T-helper 2 cell treated with Interferon-gamma antibody and Interleukin-4, amounts not matched to agents 100 ng/mL and 5 ng/mL, for 36 hours (primary cell): Measurements from ENCODE around the gene ZC3H4. TPM values are rescaled to one million over a fixed set of nuclear protein-coding genes. Genes with fewer than 3 reads are reported as not detected.
"Not testable (repeated sequence)": the region's sequence is repeated elsewhere in the genome, so short reads cannot be mapped to it uniquely, and the experiment has no call there.

ENCODE experiments used
- intact Hi-C: fragments of 100-400 bp; cut with micrococcal nuclease; formaldehyde crosslinking; loops from one replicate; pipeline ENCODE4 v1.15.1; 2023
- total RNA-seq: library from RNA; stranded (reverse); gene quantifications from 2 replicates; pipeline ENCODE4 v1.2.3, GENCODE V29; 2022

Gene ZC3H4
- total RNA-seq, 1 donor from 2014 or later: 106 TPM

DNA sequence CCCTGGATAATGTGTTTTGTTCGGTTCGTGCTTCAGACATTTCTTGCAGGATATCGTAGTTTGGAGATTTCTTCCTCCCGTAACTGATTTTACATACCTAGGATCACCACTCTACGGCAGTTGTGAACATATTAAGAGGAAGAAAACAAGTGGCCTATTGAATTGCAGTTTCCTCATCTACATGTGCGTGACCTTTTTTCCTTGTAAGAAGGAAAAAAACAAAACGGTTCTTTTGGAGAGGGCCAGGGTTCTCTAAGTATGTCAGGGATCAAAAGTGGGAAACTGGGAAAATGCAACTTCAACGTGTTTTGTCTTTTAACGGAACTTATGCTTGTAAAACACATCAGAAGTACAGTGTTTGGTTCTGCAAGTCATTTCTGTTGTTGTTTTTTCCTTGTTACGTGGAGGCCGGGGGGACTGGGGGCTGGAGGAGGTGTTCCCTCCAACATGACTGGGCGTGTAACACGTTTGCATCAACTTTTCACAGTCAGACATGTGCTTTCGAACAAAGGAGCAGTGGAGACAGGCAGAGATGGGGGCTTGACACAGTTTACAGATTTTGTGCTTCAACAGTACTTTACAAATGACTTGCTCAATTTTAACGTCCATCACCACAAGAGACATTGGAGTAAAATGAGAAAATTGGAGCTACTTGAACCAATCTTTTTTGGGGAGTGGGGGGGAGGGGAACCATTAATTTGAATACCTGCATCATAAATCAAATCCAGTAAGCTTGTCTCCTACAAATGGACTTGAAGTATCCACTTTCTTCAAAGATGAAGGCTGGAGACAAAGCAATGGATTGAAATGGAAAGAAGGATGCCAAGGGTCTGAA is 3.8 kb downstream of the ZC3H4 start:
- intact Hi-C loops: loop anchor here (2.0 to 5.0 kb wide), 3 partner anchors 32 to 238 kb away; partner anchors contain the start of gene DHX34

DNA sequence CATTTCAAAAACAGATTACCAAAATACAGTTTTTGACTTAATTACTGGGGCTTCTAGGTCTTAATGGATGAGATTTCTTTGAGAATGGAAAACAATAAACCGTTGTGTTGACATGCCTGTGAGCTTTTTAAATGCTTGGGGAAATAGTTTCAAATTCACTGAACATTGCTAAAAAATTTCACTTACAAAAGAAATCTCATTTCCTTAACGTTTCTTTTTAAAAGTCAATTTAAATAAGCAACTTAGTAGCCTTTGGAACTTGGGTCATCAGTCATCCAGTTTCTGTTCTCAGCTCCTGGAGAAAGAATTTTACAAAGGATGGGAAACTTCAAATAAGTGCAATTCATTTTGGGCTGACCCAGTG is 4.4 kb downstream of the ZC3H4 start:
- intact Hi-C loops: loop anchor here (2.0 kb wide), 1 partner anchor 78 kb away; no protein-coding TSS in a partner anchor

DNA sequence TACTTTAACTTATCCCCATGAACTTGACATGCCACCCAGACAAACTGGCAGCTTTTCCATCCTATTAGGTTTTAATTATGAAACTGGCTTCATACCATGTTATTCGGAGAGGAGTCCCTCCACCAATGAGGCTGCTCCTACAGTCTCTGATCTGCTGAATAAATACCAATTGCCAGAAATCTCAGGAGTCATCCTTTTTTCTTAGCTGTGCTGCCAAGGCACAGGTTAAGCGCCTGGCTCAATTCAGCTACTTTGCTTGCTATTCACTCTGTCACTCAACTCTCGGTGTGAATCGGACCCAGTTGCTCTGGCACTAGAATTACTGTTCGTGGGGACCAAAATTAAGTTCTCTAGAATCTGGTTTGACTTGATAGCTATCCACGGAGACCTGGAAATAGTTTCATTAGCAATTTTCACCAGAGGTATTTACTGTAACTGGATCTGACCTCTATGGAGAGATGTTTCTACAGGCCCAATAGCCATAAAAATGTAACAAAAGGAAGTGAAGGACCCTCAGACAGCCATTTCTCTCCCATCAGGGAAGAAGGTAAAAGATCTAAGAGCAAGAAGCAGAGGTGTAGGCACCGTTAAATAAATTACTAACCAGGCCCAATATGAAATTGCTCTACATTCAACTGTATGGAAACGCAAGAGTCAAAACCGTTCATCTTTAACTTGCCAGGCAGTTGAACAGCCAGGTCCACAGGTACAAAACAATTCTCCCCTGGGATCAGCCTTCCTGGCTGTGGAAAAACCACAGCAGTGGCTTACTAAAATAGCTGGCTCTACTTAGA is 5.4 kb downstream of the ZC3H4 start:
- intact Hi-C loops: loop anchor here (1.0 to 2.0 kb wide), 2 partner anchors 14 to 79 kb away; no protein-coding TSS in a partner anchor

DNA sequence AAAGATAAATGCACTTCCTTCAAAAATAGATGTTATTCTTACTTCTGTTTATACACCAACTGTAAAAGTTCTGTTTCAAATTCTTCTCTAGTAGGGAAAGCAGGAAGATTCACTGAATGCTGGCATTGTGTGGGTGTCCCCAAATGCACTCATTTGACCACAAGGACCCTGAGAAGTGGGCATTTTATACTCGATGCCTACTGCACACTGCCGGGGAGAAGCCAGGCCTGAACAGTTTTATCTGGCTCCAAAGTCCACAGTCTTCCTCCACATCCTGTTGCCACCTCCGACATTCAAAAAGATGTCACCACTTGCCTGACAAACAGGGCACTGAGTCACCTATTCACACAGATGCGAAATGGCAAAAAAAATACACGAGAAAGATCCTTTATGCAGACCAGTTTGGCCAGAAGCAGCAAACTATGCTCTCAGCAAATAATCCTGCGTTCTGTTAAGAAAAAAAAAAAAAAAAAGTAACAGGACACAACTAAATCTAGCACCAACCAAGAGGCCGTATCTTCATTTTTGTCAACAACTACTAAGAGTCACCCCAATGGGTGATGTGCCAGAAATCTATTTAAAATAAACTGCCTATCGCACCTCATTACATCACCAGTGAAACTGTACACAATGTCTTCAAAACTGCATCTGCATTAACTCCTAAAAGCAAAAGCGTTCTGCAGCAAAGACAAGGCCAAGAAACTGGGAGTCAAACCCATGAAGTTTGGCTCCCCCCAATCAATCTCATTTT is 6.2 kb downstream of the ZC3H4 start:
- intact Hi-C loops: loop anchor here (1.0 kb wide), 1 partner anchor 13 kb away; no protein-coding TSS in a partner anchor

DNA sequence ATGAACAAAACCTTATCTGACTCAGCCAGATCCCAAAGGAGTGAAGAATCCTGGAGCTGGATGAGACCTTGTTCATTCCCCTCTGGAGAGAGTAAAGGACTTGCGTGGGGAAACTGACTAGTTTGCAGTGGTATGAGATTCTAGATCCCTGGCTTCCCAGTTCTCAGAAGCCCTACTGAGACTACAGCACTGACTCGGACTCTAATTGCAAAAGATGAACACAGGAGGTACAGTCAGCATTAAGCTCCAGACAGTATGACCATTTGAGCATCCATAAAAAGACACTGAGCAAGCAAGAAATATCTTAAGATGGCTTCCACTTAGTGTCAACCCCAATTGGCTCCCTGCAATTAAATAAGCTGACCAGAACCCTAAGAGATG is 6.8 kb downstream of the ZC3H4 start:
- intact Hi-C loops: loop anchor here (1.0 kb wide), 1 partner anchor 13 kb away; no protein-coding TSS in a partner anchor

DNA sequence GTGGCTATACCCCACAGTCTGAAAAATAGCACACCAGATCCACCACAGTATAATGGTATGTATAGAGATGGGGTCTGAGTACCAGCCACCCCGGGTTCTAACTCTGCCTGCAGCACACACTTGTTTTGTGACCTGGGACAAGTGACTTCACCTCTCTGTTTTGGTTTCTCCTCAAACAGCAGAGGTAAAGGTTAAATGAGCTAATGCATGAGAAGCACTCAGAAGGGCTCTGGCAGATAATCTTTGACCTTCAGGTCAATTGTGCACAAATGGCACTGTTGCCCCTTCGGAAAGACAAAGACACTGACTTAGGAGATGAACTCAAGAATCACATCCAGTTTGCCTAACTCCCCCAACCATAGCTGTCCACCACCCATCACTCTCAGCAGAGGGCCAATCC is 7.7 kb downstream of the ZC3H4 start:
- intact Hi-C loops: no loop called here

DNA sequence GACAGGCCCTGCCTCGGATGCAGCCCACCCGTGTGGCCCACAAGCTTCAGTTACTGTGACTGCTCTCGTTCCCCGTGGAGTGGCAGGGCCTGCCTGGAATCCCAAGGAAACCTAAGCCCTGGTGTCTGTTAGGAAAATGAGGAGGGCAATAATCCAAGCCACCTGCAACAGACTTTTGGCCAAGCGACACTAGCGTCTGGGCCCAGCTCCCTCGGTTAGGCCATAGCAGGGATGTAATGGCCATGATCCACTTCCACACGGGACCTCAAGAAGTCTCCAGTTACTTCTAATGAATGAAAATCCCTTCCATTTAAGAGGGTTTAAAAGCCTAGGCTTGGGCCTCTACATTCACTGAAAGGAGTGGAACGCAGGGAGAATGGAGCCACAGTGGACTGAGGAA is 8.9 kb downstream of the ZC3H4 start:
- intact Hi-C loops: no loop called here

DNA sequence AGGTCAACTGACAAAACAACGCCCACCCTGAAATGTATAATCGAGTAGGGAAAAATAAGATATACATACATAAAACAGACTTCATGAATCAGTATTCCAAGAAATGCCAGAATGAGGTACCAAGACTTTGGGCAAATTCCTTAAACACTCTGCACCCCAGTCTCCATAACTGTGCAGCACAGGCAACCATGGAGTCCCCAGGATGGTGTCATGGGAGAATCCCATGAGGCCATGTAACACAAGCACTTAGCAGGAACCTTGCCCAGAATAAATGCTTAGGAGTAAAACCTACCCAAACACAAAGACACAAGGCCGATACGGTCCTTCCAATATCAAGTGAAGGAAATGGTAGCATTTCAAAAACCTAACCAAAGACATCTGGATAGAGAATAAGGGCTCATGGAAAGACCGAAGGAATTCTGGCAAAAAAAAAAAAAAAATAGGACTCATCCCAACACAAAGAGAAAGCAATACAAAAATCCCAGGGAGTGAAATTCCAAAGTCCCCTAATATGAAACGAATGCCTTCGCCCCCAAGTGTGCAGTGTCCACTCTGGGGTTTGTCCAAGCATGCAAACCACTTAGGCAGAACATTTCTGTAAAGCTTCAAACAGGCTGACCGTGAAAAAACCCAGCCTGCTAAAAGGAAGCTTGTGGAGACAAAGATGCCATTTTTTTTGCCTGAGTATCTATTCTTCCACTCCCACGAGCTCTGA is 11.1 kb downstream of the ZC3H4 start:
- intact Hi-C loops: no loop called here

DNA sequence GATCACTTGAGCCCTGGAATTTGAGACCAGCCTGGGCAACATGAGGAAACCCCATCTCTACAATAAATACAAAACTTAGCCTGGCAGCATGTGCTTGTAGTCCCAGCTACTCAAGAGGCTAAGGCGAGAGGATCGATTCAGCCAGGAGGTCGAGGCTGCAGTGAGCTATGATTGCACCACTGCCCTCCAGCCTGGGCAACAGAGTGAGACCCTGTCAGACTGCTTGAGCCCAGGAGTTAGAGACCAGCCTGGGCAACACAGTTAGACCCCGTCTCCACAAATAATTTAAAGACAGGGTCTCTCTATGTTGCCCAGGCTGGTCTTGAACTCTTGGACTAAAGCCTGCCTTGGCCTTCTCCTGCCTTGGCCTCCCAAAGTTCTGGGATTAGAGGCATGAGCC is 12.5 kb downstream of the ZC3H4 start:
- intact Hi-C loops: not testable (repeated sequence)

DNA sequence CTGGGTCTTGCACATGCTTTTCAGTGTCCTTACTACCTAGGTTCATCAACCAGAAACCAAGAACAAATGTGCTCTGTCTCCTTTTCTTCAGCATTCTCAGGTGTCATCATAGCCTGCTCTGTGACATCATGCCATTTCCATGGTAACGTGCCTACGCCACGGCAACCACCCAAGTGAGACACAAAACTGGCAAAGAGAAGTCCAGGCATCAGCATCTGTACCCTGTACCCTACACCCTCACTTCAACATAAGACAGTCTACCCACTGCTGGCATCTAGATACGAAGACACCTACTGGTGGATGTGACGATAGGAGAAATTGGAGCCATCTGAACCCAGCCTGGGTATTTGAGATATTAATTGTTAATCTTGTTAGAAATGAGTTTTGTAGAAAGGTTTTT is 13.3 kb downstream of the ZC3H4 start:
- intact Hi-C loops: no loop called here

DNA sequence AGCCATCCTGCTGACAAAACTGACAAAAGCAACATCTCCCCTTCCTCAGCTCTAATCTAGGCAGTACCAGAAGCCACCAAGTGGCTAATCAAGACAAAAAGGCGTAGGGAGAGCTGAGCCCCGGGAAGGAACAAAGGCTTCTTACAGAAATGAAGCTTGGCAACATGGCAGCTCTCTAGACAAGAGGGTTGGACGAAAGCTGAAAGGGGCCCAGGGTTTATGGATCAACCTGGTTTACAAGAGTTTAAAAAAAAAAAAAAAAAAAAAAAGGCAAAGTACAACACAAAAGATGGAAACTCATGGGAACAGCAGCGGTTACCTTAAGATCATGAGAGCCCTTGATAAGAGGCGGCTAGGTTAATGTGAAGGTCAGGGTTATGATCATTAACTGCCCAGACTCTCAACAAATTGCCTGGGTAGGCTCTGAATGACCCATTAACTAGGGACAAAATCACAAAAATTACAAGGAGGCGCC is 14.0 kb downstream of the ZC3H4 start:
- intact Hi-C loops: no loop called here

DNA sequence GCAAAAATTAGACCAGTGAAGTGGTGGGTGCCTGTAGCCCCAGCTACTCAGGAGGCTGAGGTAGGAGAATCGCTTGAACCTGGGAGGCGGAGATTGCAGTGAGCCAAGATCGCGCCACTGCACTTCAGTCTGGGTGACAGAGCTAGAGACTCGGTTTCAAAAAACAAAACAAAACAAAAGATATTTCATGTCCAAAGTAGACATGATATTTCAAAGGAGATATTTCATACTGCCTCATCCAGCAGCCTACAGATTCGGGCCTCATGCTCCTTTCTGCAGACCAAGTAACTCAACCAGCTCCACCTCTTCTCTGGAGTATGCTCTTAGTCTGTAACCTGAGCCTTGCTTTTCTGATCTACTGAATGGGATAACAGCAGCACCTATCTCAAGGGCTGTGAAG is 15.0 kb downstream of the ZC3H4 start:
- intact Hi-C loops: no loop called here

DNA sequence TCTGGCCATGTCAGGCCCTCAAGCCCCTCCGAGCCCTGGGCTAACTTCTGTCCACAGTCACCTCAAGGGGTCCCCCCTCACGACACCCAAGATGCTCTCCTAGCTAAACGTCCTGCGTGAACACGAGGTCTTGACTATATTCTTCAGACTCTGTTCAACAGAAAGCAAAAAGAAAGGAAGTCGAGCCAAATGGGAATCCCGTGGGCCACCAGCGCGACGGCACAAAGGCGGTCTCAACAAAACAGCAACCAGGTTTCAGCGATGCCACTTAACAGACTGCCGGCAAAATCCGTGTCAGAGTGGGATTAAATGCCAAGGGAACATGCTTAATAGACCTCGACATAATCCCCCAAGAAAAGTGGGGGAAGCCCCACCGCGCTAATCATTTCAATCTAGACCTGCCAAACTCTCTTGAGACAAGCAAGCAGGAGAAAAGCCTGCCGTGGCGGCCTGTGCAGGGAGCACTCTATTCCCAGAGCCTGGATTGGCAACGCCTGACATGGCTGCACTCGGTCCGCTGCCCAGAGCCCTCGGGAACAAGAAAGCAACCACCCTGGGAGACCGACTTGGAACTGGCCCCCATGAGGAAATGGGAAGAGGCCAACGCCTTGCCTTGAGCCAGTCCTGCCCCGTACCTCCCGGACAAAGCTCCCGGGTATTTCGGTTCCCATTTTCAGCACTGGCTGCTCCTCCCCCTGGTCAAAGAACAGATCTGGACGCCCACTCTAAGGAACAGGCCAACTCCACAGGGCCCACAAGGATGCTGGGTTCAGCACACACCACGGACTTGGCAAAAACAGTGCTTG is 16.0 kb downstream of the ZC3H4 start:
- intact Hi-C loops: no loop called here

DNA sequence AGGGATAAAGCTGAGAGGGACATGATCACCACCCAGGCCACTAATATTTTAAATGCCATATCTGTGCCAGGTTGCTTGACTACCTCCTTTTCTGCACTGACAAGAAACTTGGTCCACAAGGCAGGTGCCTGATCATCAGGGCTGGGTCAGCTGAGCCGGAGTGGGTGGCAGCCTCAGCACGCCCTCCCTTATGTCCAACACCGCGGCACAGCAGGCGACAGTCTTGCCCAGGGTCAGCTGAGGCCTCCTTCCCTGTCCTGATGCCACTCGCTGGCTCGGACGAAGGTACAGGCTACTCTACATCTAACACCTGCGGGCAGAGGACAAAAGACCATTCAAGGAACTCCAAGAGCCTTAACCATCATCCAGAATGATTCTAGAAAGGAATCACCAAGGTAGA is 16.9 kb downstream of the ZC3H4 start:
- intact Hi-C loops: no loop called here

DNA sequence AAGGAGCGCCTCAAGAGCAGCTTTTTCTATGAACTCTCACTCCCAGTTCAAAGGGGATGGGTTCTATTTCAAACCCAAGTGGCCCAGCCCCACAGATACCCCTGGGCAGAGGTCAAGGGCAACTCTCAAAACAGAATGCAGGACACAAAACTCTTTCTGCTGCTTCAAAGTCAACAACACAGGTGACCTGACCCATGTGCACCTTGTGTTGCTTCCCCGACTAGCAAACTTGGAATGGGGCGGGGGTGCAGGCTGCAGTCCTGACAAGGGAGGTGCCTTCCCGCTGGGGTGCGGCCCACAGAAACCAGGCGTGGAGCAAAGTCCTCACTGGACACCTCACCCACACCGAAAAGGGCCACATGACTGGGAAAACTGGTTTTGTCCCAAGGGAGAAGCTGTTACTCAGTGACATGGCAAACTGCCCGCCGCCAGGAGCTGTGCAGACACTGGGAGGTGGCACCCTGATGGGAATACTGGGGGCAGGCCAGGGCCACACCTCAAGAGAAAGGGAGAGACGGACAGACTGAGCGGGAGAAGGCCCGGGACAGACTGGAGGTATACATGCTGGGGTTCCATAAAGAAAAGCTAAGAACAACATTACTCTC is 17.4 kb downstream of the ZC3H4 start:
- intact Hi-C loops: no loop called here

DNA sequence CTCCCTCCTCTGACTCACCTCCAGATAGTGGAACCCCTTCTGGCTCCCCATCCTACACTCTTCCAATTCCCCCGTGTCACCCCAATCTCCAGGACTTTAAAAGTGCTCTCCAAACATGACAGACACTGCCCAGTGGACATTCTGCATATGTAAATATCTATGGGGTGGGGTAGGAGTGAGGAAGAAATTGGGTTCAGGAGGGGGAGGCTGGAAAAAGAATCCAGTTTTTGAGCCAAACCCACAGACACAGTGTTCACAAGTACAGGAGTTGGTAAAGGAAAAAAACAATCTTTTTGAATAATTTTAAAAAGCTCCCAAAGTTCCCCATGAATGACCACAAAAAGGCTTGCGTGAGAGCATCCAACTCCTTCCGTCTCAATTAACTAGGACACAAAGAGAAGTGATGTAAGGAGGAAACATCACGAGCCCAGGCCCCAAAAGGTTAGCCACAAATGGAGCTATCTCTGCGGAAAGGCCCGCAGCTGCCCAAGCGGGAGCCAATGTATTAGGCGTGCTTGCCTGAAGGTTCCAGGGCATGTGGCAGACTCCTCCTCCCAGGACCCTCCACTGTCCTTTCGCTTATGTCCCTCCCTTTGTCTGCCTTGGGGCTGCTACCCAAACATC is 18.0 kb downstream of the ZC3H4 start:
- intact Hi-C loops: no loop called here

DNA sequence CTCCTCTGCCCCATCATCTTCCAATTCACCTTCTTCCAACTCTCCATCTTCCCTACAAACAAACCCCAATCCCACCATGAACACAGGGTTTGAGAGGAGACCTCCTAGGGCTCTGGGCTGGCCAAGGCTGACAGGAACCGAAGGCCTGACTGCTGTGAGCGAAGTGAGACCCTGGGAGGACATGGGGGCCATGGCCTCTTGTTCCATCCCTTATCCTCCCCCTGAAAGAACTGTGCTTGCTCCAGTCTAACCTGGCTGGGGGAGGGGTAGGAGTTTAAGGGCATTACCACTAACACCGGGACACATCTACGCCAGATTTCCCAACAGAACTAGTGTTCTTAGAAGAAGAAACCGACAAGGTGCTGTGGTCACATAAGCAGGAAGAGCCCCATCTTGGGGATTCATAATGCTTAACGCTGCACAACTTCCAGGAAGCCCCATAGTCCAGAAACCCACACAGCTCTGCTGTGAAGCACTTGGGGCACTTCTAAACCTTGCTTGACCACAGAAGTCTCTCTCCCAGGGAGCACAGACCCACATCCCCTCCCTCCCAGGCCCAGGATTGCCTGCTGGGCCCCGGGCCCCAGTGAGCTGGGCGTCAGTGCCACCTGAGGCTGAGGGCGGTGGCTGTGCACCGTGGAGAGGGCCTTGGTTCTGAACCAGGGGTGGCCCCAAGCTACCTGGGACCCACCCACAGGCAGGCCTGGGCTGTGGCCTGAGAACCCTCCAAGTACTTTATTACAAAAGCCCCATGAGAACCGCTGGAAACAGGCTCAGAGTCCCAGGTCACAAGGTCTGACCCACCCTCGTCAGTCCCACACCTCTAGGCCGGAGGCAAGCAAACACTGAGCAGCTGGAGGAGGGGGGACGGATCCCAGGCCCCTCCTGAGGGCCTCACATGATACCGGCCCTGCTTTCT is 18.8 kb downstream of the ZC3H4 start:
- intact Hi-C loops: loop anchor here (1.0 kb wide), 2 partner anchors 12 to 18 kb away; partner anchors contain the start of gene ZC3H4

DNA sequence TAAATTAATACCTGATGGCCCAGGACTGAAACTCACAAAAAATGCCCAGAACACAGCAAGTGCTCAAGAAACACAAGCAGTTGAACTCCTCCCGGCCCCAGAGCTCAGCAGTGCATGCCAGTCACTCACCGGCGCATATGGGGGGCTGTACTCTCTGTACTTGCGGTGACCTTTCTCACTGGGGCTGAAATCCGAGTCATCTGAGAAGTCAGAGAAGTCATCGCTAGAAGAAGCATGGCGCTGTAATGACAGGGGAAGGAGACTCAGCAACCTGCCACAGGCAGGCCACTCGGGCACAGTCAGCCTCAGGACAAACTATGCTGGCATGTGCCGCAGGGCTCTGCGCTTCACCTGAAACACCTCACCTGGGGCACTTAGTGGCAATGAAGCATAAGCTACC is 19.7 kb downstream of the ZC3H4 start:
- intact Hi-C loops: loop anchor here (1.0 kb wide), 2 partner anchors 13 to 19 kb away; partner anchors contain the start of gene ZC3H4
